Neuronal stem cell (in vitro differentiated cells): ENCODE data around the gene KLF7.

Source experiments
- DNase-seq: peaks from one replicate; pipeline ENCODE4 v3.0.0-alpha.2; 2013; ENCODE audit warnings: low spot score
- H2AFZ ChIP-seq: one replicate; pipeline ENCODE4 v1.6.1; 2013; ENCODE audit warnings: mild to moderate bottlenecking, low read length, inconsistent platforms
- H2AK5ac ChIP-seq: 2 replicates; pipeline ENCODE4 v1.6.1; 2013; ENCODE audit warnings: low read depth, mild to moderate bottlenecking, inconsistent platforms, low read length, moderate library complexity, mixed read lengths
- H2BK120ac ChIP-seq: 2 replicates; pipeline ENCODE4 v1.6.1; 2013; ENCODE audit warnings: low read depth, mild to moderate bottlenecking, inconsistent platforms, low read length, moderate library complexity, mixed read lengths
- H2BK12ac ChIP-seq: one replicate; pipeline ENCODE4 v1.6.1; 2013; ENCODE audit warnings: low read length, inconsistent platforms
- H2BK15ac ChIP-seq: 2 replicates; pipeline ENCODE4 v1.6.1; 2013; ENCODE audit warnings: mild to moderate bottlenecking, low read length, inconsistent platforms, mixed read lengths
- H2BK5ac ChIP-seq: one replicate; pipeline ENCODE4 v1.6.1; 2013; ENCODE audit warnings: inconsistent platforms, mild to moderate bottlenecking, low read length, moderate library complexity
- H3K14ac ChIP-seq: one replicate; pipeline ENCODE4 v1.6.1; 2013; ENCODE audit warnings: low read length, inconsistent platforms
- H3K18ac ChIP-seq: 2 replicates; pipeline ENCODE4 v1.6.1; 2013; ENCODE audit warnings: low read length, inconsistent platforms
- H3K23ac ChIP-seq: 2 replicates; pipeline ENCODE4 v1.6.1; 2013; ENCODE audit warnings: low read depth, mild to moderate bottlenecking, mixed read lengths, low read length, inconsistent platforms; ENCODE audit not compliant: poor library complexity
- H3K27ac ChIP-seq: replicated peaks from 3 replicates; pipeline ENCODE4 v1.5.1; 2013; ENCODE audit warnings: low read length, inconsistent platforms
- H3K27me3 ChIP-seq, 3 experiments: 2 replicates each; pipeline ENCODE4 v1.6.1; 2013; ENCODE audit warnings: low read length in 3 of 3, mild to moderate bottlenecking in 2 of 3, inconsistent platforms in 1 of 3, low read depth in 1 of 3, mixed read lengths in 1 of 3, moderate library complexity in 1 of 3; ENCODE audit not compliant: control insufficient read depth in 3 of 3, insufficient read depth in 3 of 3
- H3K36me3 ChIP-seq, 2 donors: replicated peaks in 1 of 2; 2 replicates each; pipeline ENCODE4 v1.6.1; 2013; ENCODE audit warnings: low read length in 2 of 2; ENCODE audit not compliant: control insufficient read depth in 2 of 2, insufficient read depth in 2 of 2
- H3K4ac ChIP-seq: 2 replicates; pipeline ENCODE4 v1.6.1; 2013; ENCODE audit warnings: inconsistent platforms, mild to moderate bottlenecking, low read length, moderate library complexity
- H3K4me1 ChIP-seq, 2 donors: 1 replicate in 1 of 2; 2 replicates in 1 of 2; pipeline ENCODE4 v1.6.1; 2013; ENCODE audit warnings: low read length in 2 of 2, low read depth in 1 of 2; ENCODE audit not compliant: control insufficient read depth in 2 of 2, insufficient read depth in 1 of 2
- H3K4me2 ChIP-seq: one replicate; pipeline ENCODE4 v1.6.1; 2013; ENCODE audit warnings: mild to moderate bottlenecking, low read length, inconsistent platforms; ENCODE audit not compliant: insufficient read depth, poor library complexity, severe bottlenecking
- H3K4me3 ChIP-seq, 2 donors: 2 replicates each; pipeline ENCODE4 v1.5.1; 2013; ENCODE audit warnings: low read length in 2 of 2, mild to moderate bottlenecking in 2 of 2, inconsistent platforms in 1 of 2, moderate library complexity in 1 of 2
- H3K79me1 ChIP-seq: one replicate; pipeline ENCODE4 v1.6.1; 2013; ENCODE audit warnings: low read depth, mild to moderate bottlenecking, inconsistent platforms, low read length, moderate library complexity
- H3K9ac ChIP-seq: one replicate; pipeline ENCODE4 v1.6.1; 2013; ENCODE audit warnings: mild to moderate bottlenecking, low read depth, low read length, inconsistent platforms; ENCODE audit not compliant: poor library complexity
- H3K9me3 ChIP-seq, 2 donors: replicated peaks in 1 of 2; 2 replicates each; pipeline versions ENCODE3 to v1.6.1; 2013; ENCODE audit warnings: low read length in 2 of 2, mild to moderate bottlenecking in 2 of 2, inconsistent platforms in 1 of 2, low read depth in 1 of 2, mixed read lengths in 1 of 2, moderate library complexity in 1 of 2; ENCODE audit not compliant: control insufficient read depth in 2 of 2, insufficient read depth in 1 of 2
- H4K8ac ChIP-seq: one replicate; pipeline ENCODE4 v1.6.1; 2013; ENCODE audit warnings: low read depth, mild to moderate bottlenecking, inconsistent platforms, low read length, moderate library complexity
- H4K91ac ChIP-seq: one replicate; pipeline ENCODE4 v1.6.1; 2013; ENCODE audit warnings: low read length, low read depth, mild to moderate bottlenecking, inconsistent platforms; ENCODE audit not compliant: poor library complexity
- WGBS, 2 donors: extraction: QIAGEN DNeasy Blood & Tissue Kit; methylation state at CpG; one replicate each; pipeline ENCODE4 v1.1.7; 2013; ENCODE audit warnings: missing lambda C conversion rate in 2 of 2, mixed read lengths in 1 of 2; ENCODE audit not compliant: insufficient read length in 2 of 2, insufficient replicate concordance in 1 of 2; ENCODE audit errors: extremely low coverage in 2 of 2; 5-methylcytosine and 5-hydroxymethylcytosine counted together

The KLF7 gene

DNA sequence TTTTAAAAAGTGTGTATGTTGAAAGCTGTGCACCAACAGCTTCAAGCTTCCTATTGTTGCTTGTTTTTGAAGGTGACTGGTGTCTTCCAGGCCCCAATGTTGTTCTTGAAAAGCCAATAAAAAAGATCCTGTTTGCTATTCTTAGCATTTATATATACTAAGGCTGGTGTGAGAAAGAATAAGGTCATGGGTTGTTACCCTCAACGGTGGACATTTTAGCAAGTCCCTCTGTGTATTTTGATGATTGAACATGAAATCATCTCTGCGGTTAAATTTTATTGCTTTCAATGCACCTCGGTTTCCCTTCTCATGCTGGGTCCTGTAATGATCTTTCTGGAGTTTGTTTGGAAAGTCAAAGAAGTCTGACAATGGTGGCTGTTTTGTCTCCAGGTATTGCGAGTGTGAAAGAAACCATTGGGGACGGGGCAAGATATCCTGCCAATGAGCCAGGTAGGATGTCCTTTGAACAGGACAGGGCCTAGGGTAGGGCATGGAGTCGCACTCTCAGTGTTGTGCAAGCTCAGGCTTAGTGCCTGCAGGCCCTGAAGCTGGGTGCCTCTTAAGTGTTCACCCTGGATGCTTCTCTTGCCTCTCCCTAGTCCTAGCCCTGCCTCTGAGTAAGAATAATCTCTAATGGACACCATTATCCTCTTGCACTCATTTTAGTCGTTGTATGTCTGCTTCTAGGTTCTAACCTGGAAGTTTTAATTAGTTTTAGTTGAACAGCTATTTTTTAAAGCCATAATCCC lies 16.0 kb upstream of the KLF7 start:
- Histone ChIP-seq H3K9me3 (no peaks in the 10 kb centered on the region), H2BK15ac (no peak overlapping the region), H2BK120ac (no peak overlapping the region), H3K18ac (no peak overlapping the region), H2BK5ac (no peak overlapping the region), H3K4ac (no peak overlapping the region), H3K9ac (no peak overlapping the region), H2AK5ac (no peak overlapping the region), H3K14ac (no peak overlapping the region), H4K91ac (no peak overlapping the region), H2BK12ac (no peak overlapping the region), H2AFZ (no peak overlapping the region), H3K4me2 (no peak overlapping the region), H3K36me3 (no peaks in the 10 kb centered on the region), H3K4me1 (peaks cover 0 to 3% of the 10 kb centered on the region in 2 donors), H3K79me1 (no peaks in the 10 kb centered on the region), H4K8ac (no peak overlapping the region), H3K4me3 (no peak overlapping the region), H3K27ac (no peak overlapping the region), H3K27me3 (no peaks in the 10 kb centered on the region), H3K23ac (no peak overlapping the region)
- no CpG with 5 or more reads among the region's 7 CpGs for WGBS, 2 donors
- DNase-seq = no peak

DNA sequence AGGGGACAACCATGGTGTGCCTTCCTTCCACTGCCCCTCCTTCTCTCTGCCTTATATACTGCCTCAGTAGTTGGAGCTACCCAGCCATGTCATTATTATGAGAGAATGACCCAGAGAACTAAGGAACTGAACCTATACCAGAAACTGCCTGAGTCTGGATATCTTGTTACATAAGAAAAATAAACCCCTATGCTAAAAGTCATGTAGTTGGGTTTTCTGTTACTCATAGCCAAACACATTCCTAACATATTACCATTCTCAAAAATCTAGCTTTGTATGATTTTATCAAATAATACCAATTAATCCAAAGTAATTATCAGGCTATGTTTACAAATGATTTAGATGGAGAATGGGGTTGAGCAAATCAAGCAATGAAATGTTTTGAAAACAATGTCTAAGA lies 15.0 kb upstream of the KLF7 start:
- no peaks in the 10 kb centered on the region for H3K9me3 ChIP-seq
- H2BK5ac ChIP-seq = no peak overlapping the region
- no peak overlapping the region for H4K8ac ChIP-seq
- H3K9ac ChIP-seq = no peak overlapping the region
- DNase-seq = no peak
- no peaks in the 10 kb centered on the region for H3K27me3 ChIP-seq
- H4K91ac ChIP-seq = no peak overlapping the region
- H3K4me2 ChIP-seq = no peak overlapping the region
- no peaks in the 10 kb centered on the region for H3K36me3 ChIP-seq
- H3K27ac ChIP-seq = no peak overlapping the region
- no peak overlapping the region for H3K4me3 ChIP-seq
- H3K4me1 ChIP-seq = peaks cover 0 to 3% of the 10 kb centered on the region in 2 donors
- no peak overlapping the region for H2AK5ac ChIP-seq
- no peaks in the 10 kb centered on the region for H3K79me1 ChIP-seq
- no peak overlapping the region for H3K18ac ChIP-seq
- no peak overlapping the region for H3K23ac ChIP-seq
- no peak overlapping the region for H2BK15ac ChIP-seq
- H2AFZ ChIP-seq = no peak overlapping the region
- no peak overlapping the region for H3K14ac ChIP-seq
- no peak overlapping the region for H2BK120ac ChIP-seq
- no peak overlapping the region for H2BK12ac ChIP-seq
- H3K4ac ChIP-seq = no peak overlapping the region

DNA sequence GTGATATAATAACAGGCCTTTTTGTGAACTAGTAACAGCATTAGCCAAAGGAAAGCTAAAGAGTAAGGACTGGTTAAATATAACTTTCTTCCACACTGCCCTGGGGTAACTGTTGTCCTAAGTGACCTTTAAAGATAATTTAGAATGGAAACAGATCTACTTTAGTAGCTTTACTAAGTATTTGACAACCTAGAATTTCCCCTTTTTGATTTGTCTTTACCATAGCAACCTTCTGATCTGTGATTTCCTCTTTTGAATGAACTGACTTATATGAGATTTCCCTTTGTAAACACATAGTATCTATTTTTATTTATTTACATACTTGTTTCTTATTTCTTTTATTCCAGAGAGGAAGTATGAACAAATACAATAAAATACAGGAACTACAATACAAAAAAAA lies 10.5 kb upstream of the KLF7 start:
- no peaks in the 10 kb centered on the region for H3K79me1 ChIP-seq
- no peak overlapping the region for H4K91ac ChIP-seq
- no peak overlapping the region for H3K4me3 ChIP-seq
- H3K4ac ChIP-seq = no peak overlapping the region
- H3K27me3 ChIP-seq = no peaks in the 10 kb centered on the region
- H3K4me2 ChIP-seq = no peak overlapping the region
- no peak overlapping the region for H3K14ac ChIP-seq
- no peak overlapping the region for H2BK5ac ChIP-seq
- no peak overlapping the region for H4K8ac ChIP-seq
- H3K27ac ChIP-seq = no peak overlapping the region
- H2AFZ ChIP-seq = no peak overlapping the region
- no peak overlapping the region for H2BK15ac ChIP-seq
- no peak overlapping the region for H2BK120ac ChIP-seq
- H3K36me3 ChIP-seq = no peaks in the 10 kb centered on the region
- H3K4me1 ChIP-seq = no peaks in the 10 kb centered on the region
- H2BK12ac ChIP-seq = no peak overlapping the region
- H2AK5ac ChIP-seq = no peak overlapping the region
- DNase-seq = no peak
- no peak overlapping the region for H3K9ac ChIP-seq
- H3K18ac ChIP-seq = no peak overlapping the region
- H3K23ac ChIP-seq = no peak overlapping the region
- peaks cover 0 to 3% of the 10 kb centered on the region in 2 donors for H3K9me3 ChIP-seq

- H3K27me3 ChIP-seq = no peaks in the 10 kb centered on the region
- H3K4me1 ChIP-seq = no peaks in the 10 kb centered on the region
- no peak overlapping the region for H4K8ac ChIP-seq
- no peak overlapping the region for H2AFZ ChIP-seq
- no peak overlapping the region for H3K14ac ChIP-seq
- no peak overlapping the region for H2AK5ac ChIP-seq
- no peak overlapping the region for H3K4ac ChIP-seq
- H3K36me3 ChIP-seq = no peaks in the 10 kb centered on the region
- H3K4me2 ChIP-seq = no peak overlapping the region
- WGBS, 2 donors = no CpG with 5 or more reads among the region's 1 CpG
- no peak overlapping the region for H2BK15ac ChIP-seq
- no peak overlapping the region for H3K18ac ChIP-seq
- no peak overlapping the region for H2BK5ac ChIP-seq
- H3K23ac ChIP-seq = no peak overlapping the region
- no peak overlapping the region for H4K91ac ChIP-seq
- peaks cover 0 to 6% of the 10 kb centered on the region in 2 donors for H3K9me3 ChIP-seq
- no peak overlapping the region for H2BK120ac ChIP-seq
- H3K27ac ChIP-seq = no peak overlapping the region
- no peak overlapping the region for H3K9ac ChIP-seq
- no peak for DNase-seq
- H2BK12ac ChIP-seq = no peak overlapping the region
- H3K79me1 ChIP-seq = no peaks in the 10 kb centered on the region
- H3K4me3 ChIP-seq = no peak overlapping the region
These were observed 7.9 kb upstream of the KLF7 start for GRCh38 chr2:207173641-207174040.
